ENCODE data around the gene CAPS.

GRCh38 chr19:5963855-5964254 lies 49.8 kb downstream of the CAPS start:
- TF ChIP-seq CTCF (IDR thresholded peaks at IDR 0.05): no peak
- TF ChIP-seq POLR2A (IDR thresholded peaks at IDR 0.05): no peak
- no peak for TF ChIP-seq POLR2AphosphoS5 (IDR thresholded peaks at IDR 0.05)
- TF ChIP-seq EP300 (IDR thresholded peaks at IDR 0.05; ENCODE audit: low read depth): no peak
